IPS-NIHi11 (cell line): ENCODE results near the gene HSPB7.
"Not testable (repeated sequence)": the region's sequence is repeated elsewhere in the genome, so short reads cannot be mapped to it uniquely, and the experiment has no call there.

Experiments
- DNase-seq: peaks from one replicate; pipeline ENCODE4 v3.0.0; 2012; ENCODE audit warnings: mixed read lengths, low spot score

Gene HSPB7

DNA sequence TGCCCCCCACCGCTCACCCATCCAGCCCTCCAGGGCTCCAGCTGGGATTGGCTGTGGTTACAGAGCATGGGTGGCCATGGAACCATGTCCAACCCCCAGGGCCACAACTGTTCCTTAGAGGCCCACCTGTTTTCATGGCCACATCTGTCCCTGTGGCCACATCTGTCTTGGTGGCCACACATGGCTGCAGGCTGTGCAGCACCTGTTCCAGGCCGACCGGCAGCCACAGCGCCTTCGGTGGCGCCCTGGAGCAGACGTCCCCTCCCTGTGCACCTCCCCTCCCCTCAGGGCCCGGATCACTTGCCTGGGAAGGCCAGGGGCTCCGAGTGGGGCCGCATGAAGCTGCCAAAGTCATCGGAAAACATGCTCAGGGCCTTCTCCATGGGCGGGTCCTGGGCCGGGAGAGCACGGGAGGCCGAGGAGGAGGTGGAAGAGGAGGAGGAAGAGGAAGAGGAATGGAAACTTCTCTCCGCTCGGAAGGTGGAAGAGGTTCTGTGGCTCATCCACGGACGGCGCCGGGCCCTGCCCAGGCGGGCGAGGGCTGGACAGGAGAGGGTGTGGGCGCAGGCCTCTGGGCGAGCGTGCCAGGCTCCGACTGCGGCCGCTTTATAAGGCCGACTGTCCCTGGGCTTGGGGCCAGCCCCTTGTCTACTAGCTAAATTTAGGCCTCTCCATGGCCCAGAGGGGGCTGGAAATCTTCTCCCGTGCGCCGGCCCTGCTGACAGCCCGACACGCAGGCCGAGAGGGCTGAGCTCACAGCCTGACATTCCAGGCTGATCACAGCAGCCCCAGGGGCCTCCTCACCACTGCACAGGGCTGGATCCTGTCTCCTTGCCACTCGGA lies at the start of gene HSPB7:
HSPB7 (minus strand) TSS at position 583 of the 843 bp plus-strand sequence; CDS start at position 503, 80 bp downstream.
- DNase-seq = peak; percentile 80

- DNase-seq = no peak
Observed at GRCh38 chr1:16067127-16067768, 49.4 kb upstream of the HSPB7 start.

DNA sequence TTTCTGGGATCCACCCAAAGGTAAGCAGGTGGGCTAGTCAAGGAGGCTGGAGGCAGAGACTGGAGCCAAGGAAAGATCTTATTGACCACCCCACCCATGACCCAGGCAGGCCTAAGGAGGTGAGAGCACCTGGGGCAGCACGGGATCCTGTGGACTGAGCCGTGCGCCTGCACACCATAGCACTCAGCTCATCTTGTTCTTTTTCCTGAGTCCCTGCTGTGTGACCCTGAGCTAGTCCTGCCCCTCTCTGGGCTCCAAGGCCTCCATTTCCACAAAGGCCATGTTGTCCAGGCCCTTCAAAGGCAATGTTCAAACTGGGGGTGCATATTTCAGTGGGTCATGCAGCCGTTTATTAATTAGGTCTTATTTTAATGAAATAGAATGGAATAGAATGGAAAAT lies 48.4 kb upstream of the HSPB7 start:
- DNase-seq = no peak

- DNase-seq = no peak
Observed at GRCh38 chr1:16065269-16065576, 47.4 kb upstream of the HSPB7 start.

- no peak for DNase-seq
Observed at GRCh38 chr1:16064536-16065268, 46.9 kb upstream of the HSPB7 start.

- no peak for DNase-seq
Observed at GRCh38 chr1:16063921-16064320, 46.1 kb upstream of the HSPB7 start.

DNA sequence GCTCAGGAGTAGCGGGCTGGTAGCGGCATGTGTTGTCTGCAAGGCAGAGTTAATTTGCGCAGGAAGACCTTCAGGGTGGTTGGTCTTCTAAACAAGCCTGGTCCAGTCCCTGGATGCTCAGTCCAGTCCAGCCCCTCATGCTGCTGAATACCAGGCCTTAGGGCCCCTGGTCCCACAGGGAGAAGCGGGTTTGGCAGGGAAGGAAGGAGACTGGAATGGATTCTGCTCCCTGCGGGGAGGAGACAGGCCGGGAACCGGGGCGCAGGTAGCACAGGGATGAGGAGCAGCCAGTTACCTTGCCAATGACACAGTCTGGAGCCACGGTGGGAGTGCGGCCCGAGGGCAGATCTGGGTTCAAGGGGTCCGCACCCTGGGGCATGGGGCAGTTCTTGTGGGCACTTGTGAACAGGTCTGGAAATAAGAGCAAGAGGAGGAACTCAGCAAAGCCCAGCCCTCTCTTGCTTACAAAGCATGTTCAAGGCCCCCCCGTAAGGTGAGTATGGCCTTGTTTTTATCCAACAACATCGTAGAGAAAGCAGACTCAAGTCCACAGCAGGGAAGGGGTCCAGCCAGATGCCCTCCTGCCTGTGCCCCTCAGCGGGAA lies 45.5 kb upstream of the HSPB7 start:
- no peak for DNase-seq

DNA sequence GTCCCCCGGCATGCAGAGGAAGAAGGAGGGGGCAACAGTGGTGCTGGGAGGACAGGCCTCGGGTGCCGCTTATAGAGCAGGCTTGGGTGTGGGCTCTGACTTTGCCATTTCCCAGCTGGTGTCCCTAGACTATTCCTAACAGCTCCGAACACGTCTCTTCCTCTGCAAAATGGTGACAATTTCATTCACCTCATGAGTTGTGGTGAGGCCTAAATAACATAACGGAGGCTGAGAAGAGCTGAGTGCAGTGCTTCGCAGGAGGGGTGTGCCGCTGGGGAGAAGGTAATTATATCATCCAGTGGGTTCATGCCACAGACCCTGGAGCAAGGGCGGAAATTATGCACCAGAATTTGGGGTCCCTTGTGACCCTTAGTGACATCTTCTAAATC lies 44.8 kb upstream of the HSPB7 start:
- not testable (repeated sequence) for DNase-seq

DNA sequence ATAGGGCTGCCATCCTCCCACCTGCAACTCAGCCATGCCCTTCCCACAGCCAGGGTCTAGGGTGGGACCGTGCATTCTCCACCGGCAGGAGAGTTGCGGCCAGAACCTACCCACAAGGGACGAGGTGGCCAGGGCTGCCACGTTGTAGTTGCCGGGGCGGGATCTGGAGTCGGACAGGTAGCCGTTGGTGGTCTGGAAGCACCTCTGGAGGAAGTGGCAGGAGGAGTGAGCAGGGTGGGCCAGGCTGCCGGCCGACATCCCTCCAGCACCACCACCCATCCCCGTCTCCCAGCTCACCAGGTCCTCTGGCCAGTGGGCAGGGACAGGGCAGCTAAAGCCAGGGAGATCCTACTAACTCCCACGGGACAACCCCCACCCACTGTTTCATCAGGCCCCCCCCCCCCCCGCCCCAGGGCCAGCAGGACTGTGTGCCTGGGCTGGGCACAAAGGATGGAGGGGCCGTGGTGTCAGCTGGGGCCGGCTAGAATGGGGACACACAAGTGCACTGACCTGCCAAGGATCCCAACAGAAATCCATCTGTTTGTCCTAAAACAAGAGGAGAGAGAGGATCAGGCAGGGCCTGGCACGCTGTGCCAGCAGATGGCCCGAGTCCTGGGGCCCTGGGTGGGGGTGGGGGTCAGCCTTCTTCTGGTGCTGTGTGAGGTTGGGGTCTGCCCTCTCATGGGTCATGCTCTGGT lies 44.3 kb upstream of the HSPB7 start:
- DNase-seq = not testable (repeated sequence)

GRCh38 chr1:16061266-16061665 lies 43.4 kb upstream of the HSPB7 start:
- DNase-seq = no peak

DNA sequence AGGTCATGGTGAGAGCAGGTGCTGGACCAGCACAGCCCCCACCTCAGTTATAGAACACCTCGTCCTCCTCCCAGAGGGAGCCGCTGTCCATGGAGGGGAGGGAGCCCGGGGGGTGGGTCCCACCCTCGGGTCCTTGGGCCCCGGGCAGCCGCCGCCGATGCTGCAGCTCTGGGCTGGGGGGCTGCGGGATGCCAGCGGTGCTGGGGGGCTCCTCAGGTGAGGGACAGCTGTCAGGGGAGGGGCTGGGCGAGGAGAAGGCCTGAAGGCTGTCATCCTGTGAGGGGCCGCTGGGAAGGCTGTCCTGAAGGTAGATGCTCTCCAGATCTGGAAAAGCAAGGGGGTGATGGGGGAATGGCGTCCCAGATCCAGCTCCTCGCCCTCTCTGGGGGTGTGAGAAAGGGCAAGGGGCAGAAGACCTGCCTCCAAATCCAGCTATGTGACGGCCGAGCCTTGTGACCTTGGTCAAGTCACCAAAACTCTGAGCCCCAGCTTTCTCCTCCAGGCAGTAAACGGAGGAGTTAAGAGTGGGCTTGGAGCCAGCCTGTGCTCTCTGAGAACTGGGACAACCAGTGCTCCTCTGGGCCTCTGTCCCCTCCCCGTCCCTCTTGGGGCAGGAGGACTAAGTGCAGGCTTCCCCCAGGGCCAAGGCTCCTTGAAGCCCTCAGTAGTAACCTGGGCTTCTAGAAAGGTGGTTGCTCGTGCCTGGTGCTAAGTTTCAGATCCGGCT lies 40.7 kb upstream of the HSPB7 start:
- DNase-seq = not testable (repeated sequence)

- DNase-seq = not testable (repeated sequence)
Observed at GRCh38 chr1:16057314-16057915, 39.6 kb upstream of the HSPB7 start.

DNA sequence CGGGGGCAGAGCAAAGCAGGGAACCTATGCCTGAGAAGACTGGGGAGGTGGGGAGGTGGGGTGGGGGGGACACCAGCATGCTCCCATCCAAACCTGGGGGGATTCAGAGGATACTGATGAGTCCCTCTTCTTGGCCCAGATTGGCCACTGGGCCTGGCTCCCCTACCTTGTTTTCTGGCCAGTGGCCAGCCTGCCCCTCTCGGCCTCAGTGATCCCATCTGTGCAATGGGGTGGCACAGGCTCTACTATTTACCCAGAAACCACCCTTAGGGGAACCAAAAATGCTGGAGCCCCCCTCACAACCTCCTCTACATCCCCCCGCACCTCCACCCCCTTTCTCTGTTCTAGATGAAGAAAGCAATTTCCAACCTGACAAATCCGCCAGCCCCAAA lies 38.7 kb upstream of the HSPB7 start:
- DNase-seq = not testable (repeated sequence)

DNA sequence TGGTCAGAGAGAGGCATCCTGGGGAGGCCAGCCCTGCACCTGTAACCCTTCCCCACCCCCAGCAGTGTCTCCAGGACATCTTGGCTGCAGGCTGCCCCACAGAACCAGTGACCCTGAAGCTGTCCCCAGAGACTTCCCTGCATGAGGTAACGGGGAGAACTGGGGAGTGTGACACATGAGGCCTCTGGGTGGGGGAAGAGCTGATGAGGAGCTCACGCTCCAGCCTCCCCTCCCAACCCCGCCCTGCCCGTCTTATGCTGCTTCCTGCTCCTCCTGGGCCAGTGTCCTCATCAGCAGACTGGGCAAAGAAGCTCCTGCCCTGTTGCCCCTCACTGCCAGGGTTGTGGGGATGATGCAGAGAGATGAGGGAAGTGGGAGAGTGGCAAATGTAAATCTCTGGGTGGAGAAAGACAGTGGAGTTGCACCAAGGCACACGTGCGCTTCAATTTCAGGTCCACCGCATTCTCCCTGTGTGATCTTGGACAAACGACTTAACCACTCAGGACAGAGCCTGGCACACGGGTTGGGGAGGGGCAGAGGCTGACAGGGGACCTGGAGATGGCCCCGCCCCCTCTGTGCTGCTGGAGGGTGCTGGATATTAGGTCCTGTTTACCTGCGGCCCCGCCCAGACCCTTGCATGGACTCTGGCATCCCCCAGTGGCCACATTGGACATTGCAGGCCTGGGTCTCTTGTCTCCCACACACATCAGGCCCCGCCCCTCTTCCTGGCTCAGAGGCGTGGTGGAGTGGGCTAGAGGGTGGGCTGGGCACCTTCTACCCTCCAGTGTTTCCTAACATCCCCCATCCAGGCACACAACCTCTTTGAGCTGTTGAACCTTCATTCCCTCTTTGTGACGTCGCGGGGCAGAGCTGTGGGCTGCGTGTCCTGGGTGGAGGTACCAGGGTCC lies 38.0 kb upstream of the HSPB7 start:
- peak; percentile 94 for DNase-seq

DNA sequence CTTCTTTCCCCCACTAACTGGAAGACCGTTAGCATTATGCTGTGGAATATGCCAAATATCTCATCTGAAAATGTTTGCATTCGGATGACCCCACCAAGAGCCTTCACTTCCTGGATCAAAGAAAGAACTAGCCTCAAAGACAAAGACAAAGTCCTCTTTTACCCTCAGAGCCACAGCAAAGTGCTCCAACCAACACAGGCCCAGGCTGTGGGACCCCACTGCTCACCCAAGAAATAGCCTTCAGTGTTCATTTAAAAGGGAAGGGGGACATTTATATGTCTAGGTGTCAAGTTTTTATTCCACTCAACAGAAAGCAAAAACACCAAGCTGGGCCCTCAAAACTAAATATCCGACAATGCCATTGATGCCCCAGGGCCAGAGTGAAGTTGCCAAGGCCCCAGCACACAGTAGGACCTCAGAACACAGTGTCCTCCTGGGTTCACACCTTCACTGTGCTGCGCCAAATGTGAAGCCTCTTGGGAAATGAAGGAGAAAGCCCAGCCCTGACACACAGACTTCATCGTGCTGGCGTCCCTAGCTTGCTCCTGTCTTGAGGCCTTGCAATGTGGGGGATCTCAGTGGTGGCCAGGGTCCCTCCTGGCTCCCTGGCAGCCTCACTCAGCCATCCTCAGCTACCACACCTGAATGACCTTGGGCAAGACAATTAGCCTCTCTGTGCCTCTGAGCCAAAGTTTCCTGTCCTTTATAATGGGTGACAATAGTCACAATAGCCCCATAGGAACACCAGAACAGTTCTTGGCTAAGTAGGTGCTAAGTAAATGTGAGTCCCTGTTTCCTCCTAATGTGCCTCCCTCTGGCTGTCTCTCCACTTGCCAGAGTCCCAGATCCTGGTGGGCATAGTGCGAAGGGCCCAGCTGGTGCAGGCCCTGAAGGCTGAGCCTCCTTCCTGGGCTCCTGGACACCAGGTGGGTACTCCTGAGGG lies 37.0 kb upstream of the HSPB7 start:
- no peak for DNase-seq

- no peak for DNase-seq
Observed at GRCh38 chr1:16053781-16054502, 36.1 kb upstream of the HSPB7 start.

GRCh38 chr1:16051949-16052348 lies 34.1 kb upstream of the HSPB7 start:
- DNase-seq = not testable (repeated sequence)

DNA sequence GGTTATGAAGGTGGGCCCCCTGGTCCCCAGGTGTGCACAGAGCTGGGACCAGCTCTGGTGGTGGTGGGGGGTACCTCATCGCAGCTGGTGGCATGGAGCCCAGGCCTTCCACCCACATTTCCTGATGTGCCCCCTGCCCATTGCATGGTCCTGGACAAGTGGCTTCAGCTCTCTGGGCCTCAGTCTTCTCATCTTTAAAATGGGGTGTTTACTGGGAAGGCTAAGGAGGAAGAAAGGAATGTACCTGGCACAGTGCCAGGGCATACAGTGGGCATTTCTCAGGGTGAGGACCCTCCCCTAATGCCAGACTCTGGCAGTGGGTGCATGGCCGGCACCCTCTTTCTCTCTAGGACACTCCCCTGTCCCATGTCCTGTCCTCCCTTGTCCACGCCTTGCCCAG lies 33.2 kb upstream of the HSPB7 start:
- DNase-seq = no peak
